ENCODE measurements around the gene VWA3B.

The VWA3B gene

DNA sequence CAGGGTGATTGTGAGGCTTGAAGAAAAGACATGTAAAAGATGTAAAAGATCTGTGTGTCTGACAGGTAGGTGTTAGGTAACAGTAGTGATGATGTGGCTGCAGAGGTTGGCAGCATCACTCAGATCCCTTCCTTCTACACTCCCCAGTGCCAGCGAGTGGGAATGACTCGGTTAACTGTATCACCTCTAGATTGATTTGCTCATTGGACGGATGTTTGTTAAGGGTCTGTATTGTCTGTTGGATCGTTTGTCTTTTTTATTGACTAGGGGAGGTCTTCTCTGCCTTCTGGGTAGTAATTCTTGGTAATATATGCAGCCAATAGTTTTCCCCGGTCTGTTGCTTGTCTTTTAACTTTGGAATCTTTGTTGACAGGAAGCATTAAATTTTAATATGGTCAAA, 214.5 kb downstream of the VWA3B start:
- TF ChIP-seq ZFX (IDR thresholded peaks at IDR 0.05): no peak
- TF ChIP-seq CTCF (conservative IDR thresholded peaks at IDR 0.05): no peak
- H3K27ac ChIP-seq: no peak overlapping the region

DNA sequence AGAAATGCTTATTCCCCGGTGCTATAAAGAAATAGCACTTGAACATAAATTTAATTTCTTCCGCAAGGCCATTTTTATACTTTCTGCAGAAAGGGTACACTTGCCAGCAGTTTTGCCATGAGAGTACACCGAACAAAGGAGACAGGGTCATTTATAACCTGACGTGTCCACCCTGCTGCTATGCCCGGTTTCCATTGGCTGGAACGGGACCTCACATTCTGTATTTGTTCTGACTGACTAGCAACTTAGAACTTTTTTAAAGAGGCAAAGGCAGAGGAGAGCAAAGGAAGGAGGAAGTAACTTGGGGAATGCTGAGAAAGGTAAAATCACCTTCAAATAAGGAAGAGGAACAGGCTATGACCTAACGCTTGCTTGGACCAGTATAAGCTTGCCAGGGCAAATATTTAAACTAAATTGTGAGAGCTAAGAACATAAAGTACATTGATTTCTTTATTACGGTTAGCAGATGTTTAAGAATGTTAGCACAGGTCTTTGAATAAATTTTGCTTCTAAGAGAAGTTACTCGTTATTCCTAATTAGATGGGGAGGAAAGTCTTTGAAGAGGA, 220.2 kb downstream of the VWA3B start:
- H3K27ac ChIP-seq: peak overlapping the region; percentile 67; the same call in 1 of the 2 replicates

DNA sequence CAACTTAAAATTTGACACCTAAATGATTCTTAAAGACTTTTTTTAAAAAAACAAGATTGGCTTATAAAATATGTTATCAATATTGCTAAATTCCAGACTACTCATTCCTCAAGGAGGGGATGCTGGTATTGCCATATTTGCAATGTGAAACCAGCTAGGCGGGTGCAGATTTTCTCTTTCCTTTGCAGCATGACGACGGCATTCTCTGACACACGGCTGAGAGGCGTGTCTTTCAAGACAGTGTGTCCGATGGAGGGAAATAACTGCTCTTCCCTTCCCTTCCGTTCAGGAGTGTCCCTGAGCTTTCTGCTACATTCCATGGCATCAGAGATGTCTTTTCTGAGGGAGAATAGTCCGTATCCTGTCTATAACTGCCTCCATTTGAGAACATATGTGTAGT, 221.1 kb downstream of the VWA3B start:
- H3K27ac ChIP-seq: peak overlapping the region; percentile 79
- TF ChIP-seq CTCF (conservative IDR thresholded peaks at IDR 0.05) (no peak), ZFX (IDR thresholded peaks at IDR 0.05) (no peak)

DNA sequence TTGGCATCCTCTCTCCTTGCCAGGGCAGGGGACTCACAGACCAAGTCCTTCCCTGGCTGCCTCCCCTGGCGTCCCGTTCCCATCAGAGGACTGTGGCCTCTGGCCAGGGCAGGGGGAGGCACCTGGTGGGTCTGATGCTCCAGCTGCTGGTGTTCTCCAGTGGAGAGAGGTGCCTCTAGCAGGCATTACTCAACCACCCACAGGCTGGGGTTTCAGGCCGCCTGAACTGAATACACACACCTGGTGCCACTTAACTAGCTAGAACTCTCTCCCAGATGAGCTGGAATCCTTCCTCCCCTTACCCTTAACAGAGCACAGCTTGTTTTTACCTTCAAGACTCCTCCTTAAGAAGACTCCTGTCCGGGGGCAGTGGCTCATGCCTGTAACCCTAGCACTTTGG, 221.6 kb downstream of the VWA3B start:
- H3K27ac ChIP-seq: peak overlapping the region; percentile 79
- TF ChIP-seq ZFX (IDR thresholded peaks at IDR 0.05) (no peak), CTCF (conservative IDR thresholded peaks at IDR 0.05) (no peak)

DNA sequence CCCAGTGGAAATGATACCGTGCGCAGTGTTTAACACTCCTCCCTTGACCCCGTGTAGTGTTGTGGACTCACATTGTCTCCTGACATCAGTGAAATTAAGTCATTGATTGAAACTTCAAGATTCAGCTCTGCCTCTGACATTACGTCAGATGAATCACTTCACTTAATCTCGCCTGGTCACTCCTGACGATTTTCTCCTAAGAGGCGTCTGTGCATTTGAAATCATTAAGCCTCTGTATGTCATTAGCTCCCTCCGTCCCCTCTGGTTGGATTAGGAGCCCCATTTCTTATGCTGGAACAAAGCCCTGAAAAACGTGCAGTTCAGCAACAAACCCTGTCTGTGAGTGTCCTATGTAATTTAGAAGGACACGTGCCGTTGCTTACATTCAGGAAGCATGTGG, 222.6 kb downstream of the VWA3B start:
- no peak overlapping the region for H3K27ac ChIP-seq

GRCh38 chr2:98310010-98310409, 223.0 kb downstream of the VWA3B start:
- TF ChIP-seq ZFX (IDR thresholded peaks at IDR 0.05): no peak
- TF ChIP-seq CTCF (conservative IDR thresholded peaks at IDR 0.05): no peak
- H3K27ac ChIP-seq: no peak overlapping the region

More for the DNA sequence above, 222.6 kb downstream of the VWA3B start:
- TF ChIP-seq CTCF (conservative IDR thresholded peaks at IDR 0.05) (no peak), ZFX (IDR thresholded peaks at IDR 0.05) (no peak)

- TF ChIP-seq CTCF (conservative IDR thresholded peaks at IDR 0.05): no peak
- TF ChIP-seq ZFX (IDR thresholded peaks at IDR 0.05): no peak
- no peak overlapping the region; the same call in 1 of the 2 replicates for H3K27ac ChIP-seq
Measured at GRCh38 chr2:98311090-98311489, 224.1 kb downstream of the VWA3B start.
